Mucosa of descending colon (tissue), 3 donors: Measurements from ENCODE around the gene PXK. TPM values are rescaled to one million over a fixed set of nuclear protein-coding genes. Genes with fewer than 3 reads are reported as not detected.

ENCODE experiments used
- ATAC-seq: fragments of 200-7000 bp; cut with Tn5 transposase; one replicate; pipeline ENCODE4 v1.9.1; 2020; ENCODE audit warnings: mild to moderate bottlenecking, moderate library complexity
- DNase-seq, 3 donors: peaks; one replicate each; pipeline ENCODE4 v3.0.0-alpha.2; 2020
- H3K36me3 ChIP-seq: fragments of 200-600 bp; one replicate; pipeline ENCODE4 v1.8.0; 2021; ENCODE audit warnings: low read depth, mild to moderate bottlenecking
- H3K4me1 ChIP-seq: fragments of 200-600 bp; one replicate; pipeline ENCODE4 v1.8.0; 2021; ENCODE audit warnings: low read depth, mild to moderate bottlenecking
- H3K4me3 ChIP-seq: fragments of 200-600 bp; one replicate; pipeline ENCODE4 v1.8.0; 2021; ENCODE audit warnings: mild to moderate bottlenecking
- H3K9me3 ChIP-seq: fragments of 200-600 bp; one replicate; pipeline ENCODE4 v1.8.0; 2021; ENCODE audit warnings: mild to moderate bottlenecking
- CTCF ChIP-seq: fragments of 200-600 bp; IDR thresholded peaks from one replicate; pipeline ENCODE4 v1.8.0; 2022; ENCODE audit warnings: antibody characterized with exemption, mild to moderate bottlenecking
- intact Hi-C, 2 donors: fragments of 100-400 bp; cut with DNase I in 1 of 2; cut with micrococcal nuclease in 1 of 2; formaldehyde crosslinking; loops; one replicate each; pipeline versions ENCODE4 v1.11.0 to v1.11.1; 2022; cut with DNase I, micrococcal nuclease
- total RNA-seq, 3 donors: library from RNA; stranded (reverse); fragmentation: NEBNext Ultra II Directional in 2 of 3; extraction: Animal tissue kit (Norgen Biotek cat#: 25700) in 2 of 3; gene quantifications; one replicate each; pipeline versions ENCODE4 v1.2.1 to v1.2.4, GENCODE V29; 2021 to 2023
- donor health status: DM: no; HTN: no; CAD: no; lungs with moderate emphysema.
- donor health status: DM: no; HTN: no; CAD: no.
- donor health status: DM: no; HTN: yes; CAD: no.

Gene PXK
- total RNA-seq, 3 donors from 2014 or later, result 14.5 to 33.4 (median 19.5) TPM

- Histone ChIP-seq H3K4me1 (no peaks in the 10 kb centered on the region), H3K4me3 (no peak overlapping the region), H3K9me3 (no peaks in the 10 kb centered on the region), H3K36me3 (no peaks in the 10 kb centered on the region)
- DNase-seq, result no peak
- ATAC-seq, result peak; percentile 40
- TF ChIP-seq CTCF, result no peak
- intact Hi-C loops, result loop anchor here in 1 of 2 donors (5.0 kb wide), 1 partner anchor 111 kb away; no protein-coding TSS in a partner anchor
Observed at GRCh38 chr3:58298190-58298589, 34.5 kb upstream of the PXK start.

DNA sequence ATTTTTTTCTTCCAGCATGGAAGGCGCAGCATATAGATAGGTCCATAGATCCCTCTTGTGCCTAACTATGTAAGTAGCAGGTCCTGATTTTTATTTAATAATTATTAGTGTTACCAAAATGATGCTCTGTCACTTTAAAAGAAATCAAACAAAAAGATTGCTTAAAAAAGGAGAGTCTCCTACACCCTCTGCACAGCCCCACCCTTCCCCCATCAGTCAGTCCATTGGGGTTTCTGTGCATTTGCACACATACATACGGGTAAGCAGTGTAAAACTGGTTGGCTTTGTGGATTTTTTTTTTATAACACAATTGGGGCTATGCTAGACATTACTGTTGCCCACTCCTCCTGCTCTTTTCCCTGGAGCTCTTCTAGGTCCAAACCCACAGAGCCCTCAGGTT, 33.6 kb upstream of the PXK start:
- intact Hi-C loops, result loop anchor here in 1 of 2 donors (5.0 kb wide), 1 partner anchor 112 kb away; no protein-coding TSS in a partner anchor
- DNase-seq, result no peak
- Histone ChIP-seq H3K4me1 (no peaks in the 10 kb centered on the region), H3K36me3 (no peaks in the 10 kb centered on the region), H3K4me3 (no peak overlapping the region), H3K9me3 (no peaks in the 10 kb centered on the region)
- ATAC-seq, result no peak
- no peak for TF ChIP-seq CTCF

DNA sequence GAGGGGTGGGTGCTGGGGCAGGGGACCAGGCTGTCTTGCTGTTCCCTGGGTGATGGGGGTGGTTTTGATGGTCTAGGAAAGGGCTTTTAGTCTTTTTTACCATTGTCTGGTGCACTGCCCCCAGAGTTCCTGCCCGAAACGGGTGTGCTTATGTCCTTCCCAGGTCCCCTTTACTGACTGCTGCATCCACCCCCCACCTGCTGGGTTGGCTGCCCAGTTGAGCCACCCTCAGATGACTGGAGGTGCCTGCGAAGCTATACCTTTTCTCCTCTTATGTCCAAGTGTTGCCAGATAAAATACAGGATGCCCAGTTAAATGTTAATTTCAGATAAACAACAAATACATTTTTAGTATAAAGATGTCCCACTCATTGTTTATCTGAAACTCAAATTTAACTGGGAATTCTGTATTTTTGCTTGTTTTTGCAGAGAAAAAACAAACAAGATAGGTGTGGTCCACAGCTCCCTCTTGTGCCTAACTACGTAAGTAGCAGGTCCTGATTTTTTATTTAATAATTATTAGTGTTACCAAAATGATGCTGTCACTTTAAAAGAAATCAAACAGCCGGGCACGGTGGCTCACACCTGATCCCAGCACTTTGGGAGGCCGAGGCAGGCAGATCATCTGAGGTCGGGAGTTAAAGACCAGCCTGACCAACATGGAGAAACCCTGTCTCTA, 32.7 kb upstream of the PXK start:
- H3K4me1 ChIP-seq, result no peaks in the 10 kb centered on the region
- DNase-seq, result no peak
- H3K9me3 ChIP-seq, result no peaks in the 10 kb centered on the region
- H3K36me3 ChIP-seq, result no peaks in the 10 kb centered on the region
- TF ChIP-seq CTCF, result no peak
- H3K4me3 ChIP-seq, result no peak overlapping the region
- no peak for ATAC-seq
- intact Hi-C loops, result loop anchor here (5.0 kb wide), 1 partner anchor 113 kb away; no protein-coding TSS in a partner anchor

- ATAC-seq (peak; percentile 97), DNase-seq (peak; percentile 99)
- H3K4me1 ChIP-seq, result peaks cover 23% of the 10 kb centered on the region
- TF ChIP-seq CTCF, result peak; percentile 98
- intact Hi-C loops, result no loop called here
- H3K9me3 ChIP-seq, result no peaks in the 10 kb centered on the region
- H3K4me3 ChIP-seq, result peak within 1 kb of the TSS; percentile 56
- H3K36me3 ChIP-seq, result no peaks in the 10 kb centered on the region
Observed at GRCh38 chr3:58305882-58306711, 26.6 kb upstream of the PXK start, which contains the start of the genes HTD2 and RPP14. HTD2 (plus strand) TSS chr3:58306520; CDS start chr3:58317614, 11,094 bp downstream. RPP14 (plus strand) TSS chr3:58306245; CDS start chr3:58310330, 4,085 bp downstream.

- ATAC-seq (peak; percentile 9), DNase-seq (peak in 1 of 3 donors; percentile 82)
- intact Hi-C loops, result no loop called here
- Histone ChIP-seq H3K36me3 (no peaks in the 10 kb centered on the region), H3K4me1 (peaks cover 23% of the 10 kb centered on the region), H3K4me3 (no peak overlapping the region), H3K9me3 (no peaks in the 10 kb centered on the region)
- no peak for TF ChIP-seq CTCF
Observed at GRCh38 chr3:58307639-58308215, 25.0 kb upstream of the PXK start.
